ENCODE measurements around the gene SEC31A. TPM values are rescaled to one million over a fixed set of nuclear protein-coding genes. Genes with fewer than 3 reads are reported as not detected.

Gene SEC31A
- total and polyA plus RNA-seq, 2 of the 4 experiments (the other 2 are of a cell fraction) = 278 to 366 TPM

GRCh38 chr4:82774711-82775171 lies 116.2 kb downstream of the SEC31A start:
- H2BK5ac ChIP-seq (ENCODE audit: low read depth, low read length, poor library complexity, severe bottlenecking) = peak overlapping the region; percentile 1
- TF ChIP-seq BHLHE40 (IDR thresholded peaks at IDR 0.05; ENCODE audit: low read depth, low read length) (no peak), RAD21 (IDR thresholded peaks at IDR 0.05; ENCODE audit: low read length) (no peak), SMC3 (IDR thresholded peaks at IDR 0.05; ENCODE audit: low read depth, low read length) (no peak), CHD1 (IDR thresholded peaks at IDR 0.05; ENCODE audit: low read depth, low read length) (no peak), RCOR1 (IDR thresholded peaks at IDR 0.05; ENCODE audit: insufficient replicate concordance, low read length) (no peak), FOS (IDR thresholded peaks at IDR 0.05; ENCODE audit: low read depth, low read length) (no peak), RFX5 (IDR thresholded peaks at IDR 0.05; ENCODE audit: low read depth, low read length) (no peak), MXI1 (IDR thresholded peaks at IDR 0.05; ENCODE audit: borderline replicate concordance, low read depth, low read length) (no peak), POLR2A (IDR thresholded peaks at IDR 0.05; ENCODE audit: low read depth, low read length) (no peak), CEBPB (IDR thresholded peaks at IDR 0.05; ENCODE audit: low read depth, low read length) (no peak), MAZ (IDR thresholded peaks at IDR 0.05; ENCODE audit: borderline replicate concordance, low read depth, low read length) (no peak), MAFK (IDR thresholded peaks at IDR 0.05; ENCODE audit: low read depth, low read length) (no peak), ELK1 (IDR thresholded peaks at IDR 0.05; ENCODE audit: borderline replicate concordance, low read depth, low read length) (no peak), CTCF (conservative IDR thresholded peaks at IDR 0.05; ENCODE audit: low read depth, low read length) (no peak), NFE2L2 (IDR thresholded peaks at IDR 0.05; ENCODE audit: low read depth, low read length) (no peak)
- ChIA-PET POLR2A (ENCODE audit: unreplicated experiment) (no interaction called here), CTCF (interaction anchor here (0.6 kb wide), 1 partner anchor 41 kb away, joined by 3 read pairs; no protein-coding TSS in a partner anchor)
- H2BK15ac ChIP-seq (ENCODE audit: low read depth, low read length) = no peak overlapping the region
- H3K27ac ChIP-seq (ENCODE audit: insufficient read depth, low read length) = no peak overlapping the region
- no peak overlapping the region for H3K14ac ChIP-seq (replicated peaks; ENCODE audit: low read depth, low read length)
- no peaks in the 10 kb centered on the region for H3K27me3 ChIP-seq (ENCODE audit: control insufficient read depth, insufficient read depth, low read length)
- H2AFZ ChIP-seq (replicated peaks; ENCODE audit: low read length, poor library complexity) = peak overlapping the region; percentile 4
- no peak overlapping the region for H2BK20ac ChIP-seq (ENCODE audit: low read depth, low read length)
- H4K20me1 ChIP-seq (ENCODE audit: insufficient read depth, low read length) = peaks cover 3% of the 10 kb centered on the region
- H3K4ac ChIP-seq (ENCODE audit: low read depth, low read length) = no peak overlapping the region
- H2BK120ac ChIP-seq (ENCODE audit: low read depth, low read length) = no peak overlapping the region
- no CpG with 5 or more reads among the region's 3 CpGs for WGBS, 2 experiments (ENCODE audit: extremely low coverage in 2 of 2, insufficient read length in 1 of 2)
- no peak overlapping the region; the same call in 1 of the 2 replicates for H3K23ac ChIP-seq (ENCODE audit: low read depth, low read length)
- no TSS peak for BruUV-seq (replicated peaks)
- no peak overlapping the region for H3K9ac ChIP-seq (ENCODE audit: low read depth, low read length)
- no peak overlapping the region for H4K5ac ChIP-seq (ENCODE audit: low read depth, low read length)
- intact Hi-C loops (cut with micrococcal nuclease) (no loop called here), in situ Hi-C loops (cut with MboI; ENCODE audit: low sequenced_read_pairs) (no loop called here), dilution Hi-C loops (cut with HindIII; ENCODE audit: low sequenced_read_pairs, unreplicated experiment) (no loop called here)
- 0 out of 2 replicates have a peak, but pooled peaks cover 9% of the 10 kb centered on the region for H3K9me1 ChIP-seq (ENCODE audit: insufficient read depth, low read length)
- peaks cover 15% of the 10 kb centered on the region for H3K4me1 ChIP-seq (ENCODE audit: control insufficient read depth, insufficient read depth, low read length)
- no peak overlapping the region for H4K8ac ChIP-seq (ENCODE audit: low read depth in 2 of 2, low read length in 2 of 2)
- H3K36me3 ChIP-seq (ENCODE audit: control insufficient read depth, insufficient read depth, low read length) = no peaks in the 10 kb centered on the region
- no peak overlapping the region for H3K4me3 ChIP-seq (ENCODE audit: insufficient read depth, low read depth, low read length)
- no peak overlapping the region for H3K4me2 ChIP-seq (ENCODE audit: low read depth, low read length)
- no peaks in the 10 kb centered on the region for H3K9me3 ChIP-seq (ENCODE audit: control insufficient read depth, insufficient read depth, low read length)
- no peak overlapping the region; the same call in 1 of the 2 replicates for H4K91ac ChIP-seq (ENCODE audit: insufficient read depth, low read depth, low read length)
- H2AK5ac ChIP-seq (ENCODE audit: low read depth, low read length) = peak overlapping the region; percentile 0; the same call in 1 of the 2 replicates
- no peak overlapping the region for H3K56ac ChIP-seq (ENCODE audit: extremely low read depth, insufficient read depth, low read length)
- DNase-seq = peak; percentile 49
- peaks cover 14 to 18% of the 10 kb centered on the region in 2 experiments; a peak in 3 of 4 replicates for H3K79me1 ChIP-seq (ENCODE audit: low read depth in 1 of 2, low read length in 2 of 2)
- H3K18ac ChIP-seq (ENCODE audit: low read depth, low read length) = no peak overlapping the region
- ATAC-seq (ENCODE audit: low read depth) = peak; percentile 28; the same call in 1 of the 2 replicates
- no peak overlapping the region for H2AK9ac ChIP-seq (replicated peaks; ENCODE audit: low read depth, low read length, poor library complexity)

All from IMR-90 (cell line).